Stimulated activated CD4-positive, alpha-beta T cell treated with anti-CD3 and anti-CD28 coated beads, Interleukin-2, amount 100 ng/mL, for 48 hours (primary cell): ENCODE data around the gene CT45A9.
"Not testable (repeated sequence)": the region's sequence is repeated elsewhere in the genome, so short reads cannot be mapped to it uniquely, and the experiment has no call there.

ENCODE experiments used
- DNase-seq, 2 donors: peaks; one replicate each; pipeline ENCODE4 v3.0.0-alpha.2; 2020

Gene CT45A9

DNA sequence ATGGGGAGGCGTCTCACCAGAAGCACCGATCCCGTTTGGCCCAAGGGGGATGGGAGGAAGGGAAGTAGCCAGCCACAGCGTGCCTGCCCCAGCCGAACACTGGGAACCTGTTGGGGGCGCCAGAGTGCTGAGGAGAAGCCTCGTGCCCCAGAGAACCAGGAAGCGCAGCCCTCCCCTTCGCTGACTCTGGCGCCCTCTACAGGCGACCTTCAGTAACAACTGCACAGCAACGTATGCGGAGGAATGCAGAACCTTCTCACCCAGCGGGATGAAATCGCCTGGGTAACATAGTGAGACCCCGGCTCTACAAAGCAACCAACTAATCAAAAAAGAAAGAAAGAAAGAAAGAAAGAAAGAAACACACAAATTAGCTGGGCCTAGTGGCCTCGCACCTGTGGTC, at the start of gene CT45A9:
CT45A9 (minus strand) TSS at position 101 of the 400 bp plus-strand sequence. CDS start 3,751 bp downstream, outside the sequence.
- not testable (repeated sequence) for DNase-seq

DNA sequence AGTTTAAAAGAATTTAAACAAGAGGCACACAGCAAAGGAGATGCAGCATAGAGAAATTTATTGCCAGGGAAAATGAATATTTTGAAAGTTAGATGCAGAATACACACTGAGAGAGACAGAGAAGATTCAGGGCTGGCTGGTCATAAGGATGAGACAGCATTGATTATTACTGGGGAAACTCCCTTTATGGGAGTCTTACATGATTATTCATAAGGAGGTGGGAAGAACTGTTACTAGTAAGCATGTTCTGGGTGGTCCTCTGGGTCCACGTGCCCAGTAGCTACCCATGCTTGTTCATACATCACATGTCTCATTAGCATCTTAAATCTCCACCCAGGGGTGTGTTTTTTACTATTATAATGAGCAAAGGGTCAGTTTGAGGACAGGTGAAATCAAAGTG, 48.9 kb upstream of the CT45A9 start:
- DNase-seq = not testable (repeated sequence)

DNA sequence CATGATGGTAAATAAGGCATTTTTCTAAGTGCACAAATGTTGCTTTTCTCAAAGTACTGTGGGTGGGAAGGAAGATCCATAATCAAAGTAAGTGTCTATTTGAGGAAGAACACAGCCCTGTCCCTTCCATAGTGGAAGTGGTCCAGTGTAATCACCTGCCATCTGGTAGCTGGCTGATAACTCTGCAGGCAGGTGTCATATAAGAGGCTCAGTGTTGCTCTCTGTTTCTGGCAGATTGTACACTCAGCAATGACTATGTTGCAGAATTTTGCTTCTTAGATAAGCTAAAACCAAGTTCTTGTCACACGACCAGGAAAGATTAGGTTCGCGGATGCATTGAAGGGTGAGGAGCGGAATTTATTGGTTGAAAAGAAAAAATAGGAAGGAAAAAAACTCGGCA, 42.8 kb upstream of the CT45A9 start:
- DNase-seq = no peak

GRCh38 chrX:135910251-135910650, 38.6 kb upstream of the CT45A9 start:
- DNase-seq = no peak

DNA sequence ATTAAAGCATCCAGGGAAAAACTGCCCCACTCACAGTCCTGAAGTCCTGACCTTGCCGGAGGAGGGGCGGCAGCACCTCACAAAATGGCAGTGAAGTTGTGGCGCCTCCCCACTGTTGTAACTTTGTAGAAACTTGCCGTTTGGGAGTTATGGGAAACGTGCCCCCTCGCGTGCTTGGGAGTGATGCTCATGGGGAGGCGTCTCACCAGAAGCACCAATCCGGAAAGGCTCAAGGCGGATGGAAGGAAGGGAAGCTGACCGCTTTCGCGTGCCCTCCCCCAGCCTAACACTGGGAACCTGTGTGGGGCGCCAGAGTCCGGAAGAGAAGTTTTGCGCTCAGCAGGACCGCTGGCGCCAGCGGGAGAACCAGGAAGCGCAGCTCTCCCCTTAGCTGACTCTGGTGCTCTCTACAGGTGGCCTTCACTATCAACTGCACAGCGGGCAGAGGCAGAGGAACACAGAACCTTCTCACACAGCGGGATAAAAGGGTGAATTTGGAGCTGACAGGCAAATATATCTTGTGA, 21.7 kb upstream of the CT45A9 start, which contains the start of the genes CT45A10 and SAGE1:
CT45A10 (minus strand) TSS at position 151 of the 524 bp plus-strand sequence. CDS start 8,100 bp downstream, outside the sequence.
SAGE1 (plus strand) TSS at position 423 of the 524 bp plus-strand sequence. CDS start 2,527 bp downstream, outside the sequence.
- DNase-seq = no peak

- no peak for DNase-seq
Observed at GRCh38 chrX:135892781-135893180, 21.2 kb upstream of the CT45A9 start.

GRCh38 chrX:135890087-135890585, 18.5 kb upstream of the CT45A9 start:
- no peak for DNase-seq

GRCh38 chrX:135888976-135889375, 17.4 kb upstream of the CT45A9 start:
- DNase-seq = peak; percentile 22 to 53

DNA sequence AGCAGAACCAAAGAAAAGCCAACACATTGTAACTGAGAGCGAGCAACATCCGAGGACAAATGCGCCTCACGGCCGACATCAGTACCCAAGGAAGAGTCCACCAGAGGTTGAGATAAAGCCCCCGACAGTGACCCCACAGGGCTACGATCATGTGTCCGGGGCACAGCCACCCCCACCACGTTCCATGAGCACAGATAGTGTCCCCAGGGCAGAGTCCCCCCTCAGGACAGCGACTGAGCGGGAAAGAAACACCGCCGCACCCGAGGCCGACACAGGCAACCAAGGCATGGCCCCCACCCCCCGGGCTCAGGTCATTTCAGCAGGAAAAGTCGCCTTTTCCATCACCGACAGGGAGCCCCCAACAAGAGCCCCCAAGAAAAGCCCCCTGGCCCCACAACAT, 16.6 kb upstream of the CT45A9 start:
- DNase-seq = not testable (repeated sequence)

- not testable (repeated sequence) for DNase-seq
Observed at GRCh38 chrX:135882741-135883140, 11.1 kb upstream of the CT45A9 start.

DNA sequence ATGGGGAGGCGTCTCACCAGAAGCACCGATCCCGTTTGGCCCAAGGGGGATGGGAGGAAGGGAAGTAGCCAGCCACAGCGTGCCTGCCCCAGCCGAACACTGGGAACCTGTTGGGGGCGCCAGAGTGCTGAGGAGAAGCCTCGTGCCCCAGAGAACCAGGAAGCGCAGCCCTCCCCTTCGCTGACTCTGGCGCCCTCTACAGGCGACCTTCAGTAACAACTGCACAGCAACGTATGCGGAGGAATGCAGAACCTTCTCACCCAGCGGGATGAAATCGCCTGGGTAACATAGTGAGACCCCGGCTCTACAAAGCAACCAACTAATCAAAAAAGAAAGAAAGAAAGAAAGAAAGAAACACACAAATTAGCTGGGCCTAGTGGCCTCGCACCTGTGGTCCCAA, 17.2 kb downstream of the CT45A9 start, which contains the start of gene CT45A8:
CT45A8 (minus strand) TSS at position 101 of the 400 bp plus-strand sequence. CDS start 3,755 bp downstream, outside the sequence.
- not testable (repeated sequence) for DNase-seq

DNA sequence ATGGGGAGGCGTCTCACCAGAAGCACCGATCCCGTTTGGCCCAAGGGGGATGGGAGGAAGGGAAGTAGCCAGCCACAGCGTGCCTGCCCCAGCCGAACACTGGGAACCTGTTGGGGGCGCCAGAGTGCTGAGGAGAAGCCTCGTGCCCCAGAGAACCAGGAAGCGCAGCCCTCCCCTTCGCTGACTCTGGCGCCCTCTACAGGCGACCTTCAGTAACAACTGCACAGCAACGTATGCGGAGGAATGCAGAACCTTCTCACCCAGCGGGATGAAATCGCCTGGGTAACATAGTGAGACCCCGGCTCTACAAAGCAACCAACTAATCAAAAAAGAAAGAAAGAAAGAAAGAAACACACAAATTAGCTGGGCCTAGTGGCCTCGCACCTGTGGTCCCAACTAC, 34.4 kb downstream of the CT45A9 start, which contains the start of gene CT45A7:
CT45A7 (minus strand) TSS at position 101 of the 400 bp plus-strand sequence. CDS start 3,747 bp downstream, outside the sequence.
- not testable (repeated sequence) for DNase-seq

DNA sequence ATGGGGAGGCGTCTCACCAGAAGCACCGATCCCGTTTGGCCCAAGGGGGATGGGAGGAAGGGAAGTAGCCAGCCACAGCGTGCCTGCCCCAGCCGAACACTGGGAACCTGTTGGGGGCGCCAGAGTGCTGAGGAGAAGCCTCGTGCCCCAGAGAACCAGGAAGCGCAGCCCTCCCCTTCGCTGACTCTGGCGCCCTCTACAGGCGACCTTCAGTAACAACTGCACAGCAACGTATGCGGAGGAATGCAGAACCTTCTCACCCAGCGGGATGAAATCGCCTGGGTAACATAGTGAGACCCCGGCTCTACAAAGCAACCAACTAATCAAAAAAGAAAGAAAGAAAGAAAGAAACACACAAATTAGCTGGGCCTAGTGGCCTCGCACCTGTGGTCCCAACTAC, 51.7 kb downstream of the CT45A9 start, which contains the start of gene CT45A2:
CT45A2 (minus strand) TSS at position 101 of the 400 bp plus-strand sequence. CDS start 3,747 bp downstream, outside the sequence.
- DNase-seq = not testable (repeated sequence)
